Anterior cingulate cortex (tissue), 58 donors: Measurements from ENCODE around the gene ANXA4.
"Not testable (repeated sequence)": the region's sequence is repeated elsewhere in the genome, so short reads cannot be mapped to it uniquely, and the experiment has no call there.

Experiments used
- DNase-seq, 58 donors: peaks; one replicate each; lab custom pipeline; 2025; lab: John Stamatoyannopoulos, UW

Gene ANXA4

DNA sequence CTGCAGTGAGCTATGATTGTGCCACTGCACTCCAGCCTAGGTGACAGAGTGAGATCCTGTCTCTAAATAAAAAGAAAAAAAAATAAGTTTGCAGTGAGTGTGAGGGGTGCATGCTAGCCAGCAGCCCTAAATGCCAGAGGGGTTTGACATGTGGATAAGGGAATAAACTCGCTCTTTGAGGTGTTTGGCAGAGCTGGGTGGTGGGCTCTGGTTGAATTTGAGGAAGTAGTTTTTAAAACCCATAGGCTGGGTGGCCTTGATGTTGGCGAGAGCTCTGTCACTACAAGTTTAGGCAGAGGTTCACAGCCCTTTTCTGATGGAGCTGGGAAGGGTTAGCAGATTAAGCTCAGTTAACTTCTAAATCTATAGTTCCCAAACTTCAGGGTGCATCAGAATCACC, 3.1 kb downstream of the ANXA4 start:
- DNase-seq, result no peak

DNA sequence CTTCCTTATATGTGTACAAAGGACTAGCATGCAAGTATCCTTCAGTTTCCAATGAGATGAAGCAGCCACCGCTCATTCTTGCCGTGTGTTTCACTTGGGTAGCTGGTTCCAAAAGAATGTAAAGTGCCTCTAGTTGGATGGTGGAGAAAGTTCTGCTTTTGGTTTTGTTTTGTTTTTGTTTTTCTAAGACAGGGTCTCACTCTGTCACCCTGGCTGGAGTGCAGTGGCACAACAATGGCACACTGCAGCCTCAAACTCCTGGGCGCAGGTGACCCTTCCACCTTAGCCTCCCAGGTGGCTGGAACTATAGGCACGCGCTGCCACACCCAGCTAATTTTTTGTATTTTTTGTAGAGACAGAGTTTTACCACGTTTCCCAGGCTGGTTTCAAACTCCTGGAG, 8.3 kb downstream of the ANXA4 start:
- no peak for DNase-seq

DNA sequence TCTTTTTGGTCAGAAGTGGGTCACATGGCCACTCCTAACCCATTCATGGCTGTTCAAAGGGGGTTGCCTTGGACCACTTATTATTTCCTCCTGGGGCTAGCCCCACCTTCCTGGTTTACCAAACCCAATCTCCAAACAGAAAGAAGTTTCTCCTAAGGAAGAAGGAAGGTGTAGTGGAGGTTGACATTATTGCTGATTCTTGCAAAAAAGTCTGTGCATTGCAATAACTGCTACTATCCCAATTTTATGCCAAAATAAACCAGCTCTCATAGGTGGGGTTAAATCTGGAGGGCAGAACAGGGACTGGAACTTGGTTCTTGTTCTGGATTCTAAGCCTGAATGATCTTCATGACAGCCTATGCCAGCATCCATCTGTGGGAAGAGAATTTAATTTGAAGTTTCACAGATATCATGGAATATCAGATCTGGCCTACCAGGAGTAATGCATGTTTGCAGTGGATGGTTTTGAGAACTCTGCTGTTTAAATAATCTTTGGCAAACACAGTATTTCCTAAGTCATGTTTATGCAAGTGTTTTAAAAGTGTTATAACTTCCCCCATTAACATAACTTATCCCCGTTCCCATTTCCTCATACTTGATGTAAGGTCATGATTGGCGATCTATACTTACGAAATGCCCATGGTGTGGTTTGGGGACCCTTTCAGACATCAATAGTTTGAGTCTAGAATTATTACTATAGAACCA, 11.9 kb downstream of the ANXA4 start:
- DNase-seq, result no peak

DNA sequence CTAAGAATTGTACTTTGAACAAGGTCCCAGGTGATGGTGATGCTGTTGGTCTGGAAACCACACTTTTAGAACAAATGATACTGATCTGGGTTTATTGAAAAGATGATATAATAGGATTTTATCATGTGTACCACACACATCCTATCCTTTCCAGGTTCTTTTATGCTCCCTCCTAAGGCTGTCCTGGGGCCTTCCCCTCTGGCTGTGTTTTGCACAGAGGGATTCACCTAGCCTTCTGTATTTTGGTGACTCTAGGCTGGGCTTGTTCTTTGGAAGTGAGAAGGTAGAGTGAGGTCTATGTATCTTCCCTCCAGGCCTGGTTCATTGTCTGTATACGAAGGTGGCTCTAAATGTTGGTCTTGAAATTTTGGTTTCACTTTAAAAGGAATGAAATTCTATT, 12.7 kb downstream of the ANXA4 start:
- DNase-seq, result no peak

DNA sequence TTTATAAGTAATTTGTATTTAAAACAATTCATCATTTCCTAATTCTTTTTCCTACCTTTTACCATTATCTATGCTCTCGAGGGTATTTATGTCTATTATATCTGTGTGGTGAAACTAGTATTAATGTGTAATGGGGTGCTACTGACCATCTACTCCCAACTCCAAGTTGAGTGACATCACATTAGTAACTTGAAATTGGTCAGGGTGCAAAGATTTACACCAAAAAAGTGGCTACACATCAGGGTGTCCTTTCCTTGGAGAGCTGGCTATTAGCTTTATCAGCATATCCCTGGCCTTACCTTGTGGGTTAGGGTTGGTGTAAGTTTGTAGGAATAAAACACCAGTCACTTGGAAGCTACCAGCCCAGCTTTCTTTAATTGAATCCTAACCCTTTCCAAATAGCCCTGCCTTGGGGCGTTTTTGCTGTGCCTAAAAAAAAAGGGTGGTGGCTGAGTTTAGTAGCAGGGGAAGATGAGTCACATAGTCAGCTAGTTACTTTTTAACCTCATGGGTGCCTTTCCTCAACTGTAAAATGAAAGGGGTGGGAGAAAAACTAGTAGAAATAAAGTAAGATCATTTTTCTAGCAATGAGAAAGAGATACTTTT, 14.0 kb downstream of the ANXA4 start:
- DNase-seq, result no peak

DNA sequence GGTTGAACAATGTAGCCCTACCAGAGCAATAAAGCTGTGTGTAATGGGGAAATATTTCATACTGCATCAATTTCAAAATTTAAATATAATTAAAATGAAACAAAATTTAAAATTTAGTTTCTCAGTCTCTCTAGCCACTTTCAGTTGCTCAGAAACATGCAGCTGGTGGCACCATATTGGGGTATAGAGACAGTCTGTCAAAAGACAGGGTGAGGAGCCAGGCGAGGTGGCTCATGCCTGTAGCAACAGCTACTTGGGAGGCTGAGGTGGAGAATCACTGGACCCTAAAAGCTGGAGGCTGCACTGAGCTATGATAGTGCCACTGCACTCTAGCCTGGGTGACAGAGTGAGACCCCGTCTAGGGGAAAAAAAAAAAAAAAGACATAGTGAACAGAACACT, 20.1 kb downstream of the ANXA4 start:
- no peak for DNase-seq

DNA sequence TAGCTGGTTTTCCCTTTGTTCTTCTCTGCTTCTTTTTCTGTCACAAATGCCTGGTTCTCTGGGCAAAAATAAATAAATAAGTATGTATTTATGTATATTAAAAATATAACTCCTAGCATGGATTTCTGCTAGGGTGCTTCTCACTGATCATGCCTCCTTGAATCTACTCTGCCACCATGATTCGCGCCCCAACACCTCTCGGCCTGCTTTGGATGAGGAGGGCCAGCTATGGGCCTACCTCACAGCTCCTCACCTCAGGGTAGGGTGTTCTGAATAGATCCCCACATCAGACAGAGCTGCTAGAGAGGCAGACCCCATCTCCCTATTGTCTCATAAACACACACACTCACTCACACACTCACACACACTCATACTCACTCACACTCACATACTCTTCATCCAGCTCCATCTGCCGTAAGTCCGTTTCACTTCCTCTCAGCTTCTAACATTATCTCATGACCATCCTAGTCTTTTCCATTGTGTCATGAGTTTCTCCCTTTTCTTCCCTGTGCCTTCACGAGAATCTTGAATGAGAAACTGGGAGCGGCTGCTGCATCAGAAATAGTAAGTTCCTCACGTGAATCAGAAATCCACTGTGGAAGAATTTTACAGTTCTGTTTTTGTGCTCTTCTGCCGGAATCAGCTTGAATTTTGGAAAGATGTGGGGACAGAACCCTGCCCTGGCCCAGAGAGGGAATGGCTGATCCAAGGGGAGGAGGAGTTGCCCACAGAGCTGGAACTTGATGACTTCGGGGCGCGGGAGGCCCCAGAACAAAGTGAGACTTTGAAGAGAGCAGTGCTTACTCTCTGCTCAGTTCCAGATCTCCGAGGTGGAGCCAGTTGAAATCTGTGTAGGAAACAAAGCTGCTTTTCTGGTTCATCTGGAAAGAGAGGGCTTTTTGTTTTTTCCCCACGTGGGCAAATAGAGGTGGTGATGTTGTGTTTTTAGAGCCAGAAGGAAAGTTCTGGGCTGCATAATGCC, 20.9 kb downstream of the ANXA4 start:
- peak in 32 of 58 donors; percentile 5 to 79 (median 32) for DNase-seq

DNA sequence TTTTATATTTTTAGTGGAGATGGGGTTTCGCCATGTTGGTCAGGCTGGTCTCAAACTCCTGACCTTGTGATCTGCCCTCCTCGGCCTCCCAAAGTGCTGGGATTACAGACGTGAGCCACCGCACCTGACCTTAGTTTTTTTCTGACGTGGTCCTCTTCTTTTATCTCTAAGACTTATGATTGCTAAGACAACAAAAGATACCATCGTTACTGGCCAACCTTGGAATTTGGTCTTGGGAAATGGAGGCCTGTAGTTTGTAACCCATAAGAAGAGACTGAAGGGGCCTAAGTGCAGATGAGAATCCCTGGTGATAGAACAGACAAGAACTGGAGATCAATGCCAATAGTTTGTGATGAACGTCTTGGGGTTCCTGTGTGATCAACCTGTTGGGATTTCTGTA, 21.9 kb downstream of the ANXA4 start:
- not testable (repeated sequence) for DNase-seq

DNA sequence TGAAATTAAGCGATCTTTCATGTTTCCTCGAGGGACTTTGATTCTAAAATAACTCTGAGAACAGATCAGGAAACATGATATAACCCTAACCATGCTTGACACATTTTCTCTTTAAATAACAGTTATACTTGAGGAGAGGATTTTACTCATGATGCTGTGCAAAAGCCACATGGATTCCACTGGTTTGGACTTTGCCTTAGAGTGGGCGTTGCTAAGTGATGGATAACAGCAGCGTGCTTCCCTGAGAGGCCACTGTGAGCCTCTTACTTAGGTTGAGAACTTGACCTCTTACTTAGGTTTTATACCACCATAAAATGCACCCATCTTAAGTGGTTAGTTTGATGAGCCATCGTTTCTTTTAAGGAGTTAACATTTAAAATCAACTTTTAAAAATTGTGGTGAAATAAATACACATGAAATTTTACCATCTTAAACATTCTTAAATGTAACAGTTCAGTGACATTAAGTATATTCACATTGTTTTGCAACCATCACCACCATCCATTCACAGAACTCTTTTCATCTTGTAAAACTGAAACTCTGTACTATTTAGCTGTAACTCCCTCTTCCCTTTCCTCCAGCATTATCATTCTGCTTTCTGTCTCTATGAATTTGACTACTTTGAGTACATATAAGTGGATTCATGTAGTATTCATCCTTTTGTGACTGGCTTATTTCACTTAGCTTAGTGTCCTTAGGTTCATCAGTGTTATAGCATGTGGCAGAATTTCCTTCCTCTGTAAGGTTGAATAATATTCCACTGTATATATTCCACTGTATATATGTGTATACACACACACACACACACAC, 22.6 kb downstream of the ANXA4 start:
- no peak for DNase-seq

DNA sequence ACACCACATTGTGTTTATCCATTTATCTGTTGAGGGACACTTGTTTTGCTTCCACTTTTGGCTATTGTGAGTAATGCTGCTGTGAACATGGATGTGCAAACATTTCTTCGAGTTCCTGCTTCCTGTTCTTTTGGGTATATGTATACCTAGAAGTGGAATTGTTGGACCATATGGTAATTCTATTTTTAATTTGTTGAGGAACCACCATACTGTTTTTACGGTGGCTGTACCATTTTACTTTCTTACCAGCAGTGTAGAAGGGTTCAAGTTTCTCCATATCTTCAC, 23.1 kb downstream of the ANXA4 start:
- DNase-seq, result no peak

DNA sequence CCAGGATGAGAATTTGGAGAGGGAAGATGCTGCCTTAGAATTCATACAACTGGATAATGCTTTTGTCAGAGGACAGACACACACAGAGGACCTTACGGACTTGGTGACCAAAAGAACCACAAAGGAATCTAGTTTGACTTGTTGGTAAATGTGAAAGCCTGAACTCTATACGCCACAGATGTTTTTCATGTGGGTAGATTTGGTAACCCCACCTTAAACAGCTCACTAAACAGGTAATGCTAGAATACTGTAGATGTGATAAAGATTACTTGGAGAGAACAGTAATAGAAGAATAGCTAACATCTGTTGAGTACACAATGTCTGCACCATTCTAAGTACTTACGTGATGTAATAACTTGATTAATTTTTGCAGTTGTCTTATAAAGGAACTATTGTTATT, 24.1 kb downstream of the ANXA4 start:
- DNase-seq, result no peak

DNA sequence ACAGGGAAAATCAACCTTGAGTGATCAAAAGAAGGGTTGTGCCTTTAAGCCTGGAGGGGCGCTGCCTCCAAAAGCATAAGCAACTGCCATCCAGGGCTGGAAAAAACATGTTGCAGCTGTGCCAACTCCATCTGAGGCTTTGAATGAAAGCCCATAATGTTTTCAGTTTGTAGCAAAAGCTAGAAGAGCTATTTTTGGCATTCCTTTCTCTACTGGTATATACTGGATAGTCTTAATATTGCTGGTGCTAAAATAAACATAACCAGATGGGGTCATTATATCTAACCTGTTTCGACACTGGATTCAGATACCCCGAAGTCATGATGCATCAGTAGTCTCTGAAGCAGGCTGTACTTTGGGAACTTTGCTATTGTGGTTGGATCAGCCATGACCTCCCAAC, 25.1 kb downstream of the ANXA4 start:
- DNase-seq, result peak in 13 of 58 donors; percentile 7 to 44 (median 20)

DNA sequence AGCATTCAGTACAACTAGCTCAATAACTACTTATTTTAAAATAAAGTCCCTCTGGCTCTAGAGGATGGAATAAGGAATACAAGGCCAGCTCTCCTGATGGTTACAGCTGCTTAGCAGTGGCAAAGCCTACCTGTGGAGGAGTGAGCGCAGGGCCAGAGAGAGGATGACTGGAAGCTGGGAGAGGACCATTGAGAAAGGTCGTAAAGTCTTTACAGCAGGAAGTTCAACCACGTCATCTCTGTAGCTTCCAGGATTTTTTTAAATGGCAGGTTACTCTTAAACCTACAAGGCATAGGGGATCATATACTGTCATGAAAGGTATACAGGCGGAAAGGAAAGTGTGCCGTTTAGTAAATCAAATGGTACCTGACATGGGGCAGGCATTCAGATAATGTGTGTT, 26.3 kb downstream of the ANXA4 start:
- no peak for DNase-seq

DNA sequence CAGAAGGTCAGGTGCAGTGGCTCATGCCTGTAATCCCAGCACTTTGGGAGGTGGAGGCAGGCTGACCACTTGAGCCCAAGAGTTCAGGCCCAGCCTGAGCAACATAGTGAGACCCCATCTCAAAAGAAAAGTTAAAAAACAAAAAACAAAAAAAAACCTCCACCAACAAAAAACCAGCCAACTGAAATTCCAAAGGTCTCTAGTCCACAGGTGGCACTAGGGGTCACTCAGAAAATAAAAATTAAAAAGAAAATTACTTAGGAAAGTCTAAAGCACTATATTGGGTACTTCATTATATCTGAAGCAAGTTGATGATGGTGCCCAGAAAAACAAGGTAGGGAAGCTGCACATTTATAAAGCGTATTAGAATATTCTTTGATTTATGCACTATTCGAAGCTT, 26.9 kb downstream of the ANXA4 start:
- no peak for DNase-seq

DNA sequence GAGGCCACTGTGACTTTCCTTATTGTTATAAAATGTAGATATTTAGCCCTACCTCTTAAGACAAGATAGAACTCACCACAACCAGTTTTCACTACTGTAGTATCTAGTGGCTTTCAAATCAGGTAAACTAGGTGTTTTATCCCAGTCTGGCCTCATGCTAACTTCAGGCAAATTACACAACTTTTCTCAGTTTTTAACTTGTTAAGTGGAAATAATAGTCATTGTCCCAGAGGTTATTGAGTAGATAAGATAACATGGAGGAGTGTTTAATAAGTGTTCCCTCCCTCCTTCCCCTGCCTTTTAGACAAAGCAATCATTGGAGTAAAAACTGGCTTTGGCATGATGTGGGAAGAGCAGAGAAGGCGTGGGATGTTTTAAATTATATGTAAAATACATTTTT, 27.3 kb downstream of the ANXA4 start:
- no peak for DNase-seq

DNA sequence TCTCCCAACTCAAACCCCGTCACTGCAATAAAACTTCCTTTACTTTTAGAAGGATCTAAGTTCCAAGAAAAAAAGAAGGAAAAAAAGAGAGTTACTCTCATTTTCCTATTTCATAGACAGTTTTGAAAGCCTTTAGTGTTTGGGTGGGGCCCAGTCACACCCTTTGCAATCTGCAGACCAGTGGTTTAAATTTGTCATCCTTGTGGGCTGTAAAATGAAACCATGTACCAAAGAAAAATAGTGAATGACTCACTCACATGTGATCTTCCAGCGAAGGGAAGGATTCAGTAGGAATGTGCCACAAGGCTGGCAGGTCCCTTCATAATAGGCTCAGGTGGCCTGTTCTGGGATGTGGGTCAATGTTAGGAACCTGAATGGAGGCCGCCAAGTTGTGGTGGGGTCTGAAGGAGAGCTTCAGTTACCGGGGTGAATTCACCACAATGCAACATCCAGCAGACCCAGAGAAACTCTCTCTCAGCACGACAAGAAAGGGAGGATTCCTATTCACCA, 28.3 kb downstream of the ANXA4 start:
- peak in 9 of 58 donors; percentile 4 to 51 (median 13) for DNase-seq

DNA sequence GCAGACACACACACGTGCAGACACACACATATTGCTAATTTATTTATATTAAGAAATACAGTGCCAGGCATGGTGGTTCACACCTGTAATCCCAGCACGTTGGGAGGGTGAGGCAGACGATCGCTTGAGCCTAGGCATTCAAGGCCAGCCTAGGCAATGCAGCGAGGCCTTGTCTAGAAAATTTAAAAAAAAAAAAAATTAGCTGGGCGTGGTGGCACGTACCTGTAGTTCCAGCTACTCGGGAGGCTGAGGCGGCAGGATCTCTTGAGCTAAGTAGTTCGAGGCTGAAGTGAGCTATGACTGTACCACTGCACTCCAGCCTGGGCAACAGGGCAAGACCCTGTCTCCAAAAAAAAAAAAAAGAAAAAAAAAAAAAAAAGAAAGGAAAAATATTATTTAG, 28.8 kb downstream of the ANXA4 start:
- DNase-seq, result no peak

DNA sequence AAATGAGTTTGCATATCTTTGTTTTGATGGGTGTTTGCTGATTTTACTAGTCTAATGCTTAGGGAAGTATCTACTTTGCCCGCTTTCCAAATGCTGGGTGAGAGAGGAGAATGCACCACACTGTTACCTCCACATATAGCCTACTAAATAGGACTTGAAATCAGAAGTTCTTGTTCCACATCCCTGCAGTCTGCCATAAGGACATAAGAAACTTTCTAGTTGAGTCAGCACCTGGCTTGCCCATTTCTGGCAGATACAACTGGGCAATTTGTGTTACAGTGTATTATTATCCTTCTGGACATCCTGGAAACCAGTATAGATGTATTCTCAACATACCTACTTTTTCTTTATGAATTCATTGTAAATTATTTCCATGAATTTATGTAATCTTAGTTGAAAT, 29.5 kb downstream of the ANXA4 start:
- no peak for DNase-seq

DNA sequence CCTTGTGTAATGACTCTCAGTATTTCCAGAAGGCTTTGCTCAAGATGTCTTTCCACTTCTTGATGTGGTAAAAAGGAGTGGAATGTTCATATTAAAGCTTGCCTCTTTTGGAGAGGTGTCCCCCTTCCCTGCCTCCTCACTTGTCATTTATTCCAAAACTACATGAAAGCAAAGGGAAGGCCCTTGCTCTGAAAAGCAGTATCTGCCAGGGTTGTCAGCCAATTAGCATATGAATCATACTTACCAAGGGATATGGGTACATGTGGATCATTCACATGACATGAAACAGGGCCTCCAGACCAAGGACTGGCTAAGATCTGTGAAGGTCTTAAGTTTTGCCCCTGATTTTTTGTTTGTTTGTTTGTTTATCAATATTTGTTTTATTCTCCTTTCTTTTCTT, 31.3 kb downstream of the ANXA4 start:
- DNase-seq, result peak in 4 of 58 donors; percentile 6 to 58 (median 10)

DNA sequence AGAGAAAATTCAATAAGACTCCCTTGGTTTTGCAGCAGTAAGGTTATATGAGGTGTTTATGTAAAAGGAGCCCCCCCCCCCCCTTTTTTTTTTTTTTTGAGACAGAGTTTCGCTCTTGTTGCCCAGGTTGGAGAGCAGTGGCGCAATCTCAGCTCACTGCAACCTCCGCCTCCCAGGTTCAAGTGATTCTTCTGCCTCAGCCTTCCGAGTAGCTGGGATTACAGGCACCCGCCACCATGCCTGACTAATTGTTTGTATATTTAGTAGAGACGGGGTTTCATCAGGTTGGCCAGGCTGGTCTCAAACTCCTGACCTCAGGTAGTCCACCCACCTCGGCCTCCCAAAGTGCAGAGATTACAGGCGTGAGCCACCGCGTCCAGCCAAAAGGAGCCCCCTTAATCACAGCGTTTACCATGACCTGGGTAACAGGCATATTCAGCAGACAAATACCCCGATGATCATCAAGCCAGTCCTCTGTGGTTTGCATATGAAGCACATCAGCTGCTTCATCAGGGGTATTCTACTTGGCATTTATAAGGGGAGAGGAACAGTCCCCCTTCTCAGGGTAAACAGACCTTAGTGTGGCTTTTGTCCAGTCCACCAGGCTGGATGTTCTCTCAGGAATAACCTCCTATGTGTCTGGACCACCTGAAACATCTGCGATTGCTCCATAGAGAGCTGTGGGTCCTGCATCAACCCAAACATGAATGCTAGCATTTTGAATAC, 32.5 kb downstream of the ANXA4 start:
- DNase-seq, result not testable (repeated sequence)
